Omental fat pad (tissue), 4 donors: ENCODE data around the gene ZBTB48. TPM values are rescaled to one million over a fixed set of nuclear protein-coding genes. Genes with fewer than 3 reads are reported as not detected.

ENCODE experiments used
- ATAC-seq: fragments of 150-250 bp; one replicate; pipeline ENCODE4 v1.9.1; 2016; ENCODE audit warnings: mild to moderate bottlenecking, moderate library complexity; ENCODE audit not compliant: low FRiP score
- DNase-seq: peaks from one replicate; pipeline ENCODE4 v3.0.0-alpha.2; 2019; ENCODE audit warnings: low spot score
- total RNA-seq, 4 donors: library from RNA; depleted of rRNA; stranded (reverse); fragments of >200 nt; gene quantifications; one replicate each; pipeline ENCODE4 v1.1.0, GENCODE V29; 2016
- TF ChIP-seq, protein P1 (sequence below), 3 donors: fragments of 450-650 bp; IDR thresholded peaks; one replicate each; pipeline ENCODE4 v1.5.1; 2016 to 2017; ENCODE audit warnings: antibody characterized with exemption in 3 of 3, mild to moderate bottlenecking in 3 of 3, moderate library complexity in 2 of 3

ZBTB48 gene
- total RNA-seq, 4 donors from 2014 or later = 9.9 to 19.2 (median 13.4) TPM

DNA sequence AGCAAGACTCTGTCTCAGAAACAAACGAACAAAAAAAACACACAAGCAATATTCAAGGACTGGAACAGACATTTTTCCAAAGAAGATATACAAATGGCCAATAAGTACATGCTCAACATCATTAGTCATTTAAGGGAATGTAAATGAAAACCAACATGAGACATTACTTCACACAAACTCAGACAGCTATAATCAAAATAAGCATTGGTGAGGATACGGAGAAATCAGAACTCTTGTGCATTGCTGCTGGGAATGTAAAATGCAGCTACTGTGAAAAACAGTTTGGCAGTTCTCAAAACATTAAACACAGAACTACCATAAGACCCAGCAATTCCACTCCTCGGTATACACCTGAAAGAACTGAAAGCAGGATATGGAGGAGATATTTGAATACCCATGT is 40.8 kb upstream of the ZBTB48 start:
- TF ChIP-seq, protein P1, sequence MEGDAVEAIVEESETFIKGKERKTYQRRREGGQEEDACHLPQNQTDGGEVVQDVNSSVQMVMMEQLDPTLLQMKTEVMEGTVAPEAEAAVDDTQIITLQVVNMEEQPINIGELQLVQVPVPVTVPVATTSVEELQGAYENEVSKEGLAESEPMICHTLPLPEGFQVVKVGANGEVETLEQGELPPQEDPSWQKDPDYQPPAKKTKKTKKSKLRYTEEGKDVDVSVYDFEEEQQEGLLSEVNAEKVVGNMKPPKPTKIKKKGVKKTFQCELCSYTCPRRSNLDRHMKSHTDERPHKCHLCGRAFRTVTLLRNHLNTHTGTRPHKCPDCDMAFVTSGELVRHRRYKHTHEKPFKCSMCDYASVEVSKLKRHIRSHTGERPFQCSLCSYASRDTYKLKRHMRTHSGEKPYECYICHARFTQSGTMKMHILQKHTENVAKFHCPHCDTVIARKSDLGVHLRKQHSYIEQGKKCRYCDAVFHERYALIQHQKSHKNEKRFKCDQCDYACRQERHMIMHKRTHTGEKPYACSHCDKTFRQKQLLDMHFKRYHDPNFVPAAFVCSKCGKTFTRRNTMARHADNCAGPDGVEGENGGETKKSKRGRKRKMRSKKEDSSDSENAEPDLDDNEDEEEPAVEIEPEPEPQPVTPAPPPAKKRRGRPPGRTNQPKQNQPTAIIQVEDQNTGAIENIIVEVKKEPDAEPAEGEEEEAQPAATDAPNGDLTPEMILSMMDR (IDR thresholded peaks at IDR 0.05) = no peak
- DNase-seq = no peak
- ATAC-seq = no peak

DNA sequence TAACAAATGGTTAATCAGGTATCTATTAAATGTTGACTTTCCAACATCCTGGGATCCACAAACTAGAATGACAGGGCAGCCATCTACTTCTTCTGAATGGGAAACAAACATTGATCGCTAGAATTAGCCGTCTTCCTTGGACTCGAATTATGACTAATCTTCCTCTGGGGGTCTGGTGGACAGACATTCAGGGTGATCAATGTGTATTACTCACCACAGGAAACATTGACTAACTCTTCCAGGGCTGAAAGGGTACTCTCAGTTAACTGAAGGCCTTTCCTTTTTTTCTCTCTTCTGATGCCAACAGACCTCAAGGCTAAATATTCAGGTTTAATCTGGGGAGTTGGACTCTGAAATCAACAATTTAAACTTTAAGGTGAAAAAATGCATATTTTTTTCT is 35.0 kb upstream of the ZBTB48 start:
- no peak for DNase-seq
- no peak for ATAC-seq
- TF ChIP-seq, protein P1 (IDR thresholded peaks at IDR 0.05) = no peak

DNA sequence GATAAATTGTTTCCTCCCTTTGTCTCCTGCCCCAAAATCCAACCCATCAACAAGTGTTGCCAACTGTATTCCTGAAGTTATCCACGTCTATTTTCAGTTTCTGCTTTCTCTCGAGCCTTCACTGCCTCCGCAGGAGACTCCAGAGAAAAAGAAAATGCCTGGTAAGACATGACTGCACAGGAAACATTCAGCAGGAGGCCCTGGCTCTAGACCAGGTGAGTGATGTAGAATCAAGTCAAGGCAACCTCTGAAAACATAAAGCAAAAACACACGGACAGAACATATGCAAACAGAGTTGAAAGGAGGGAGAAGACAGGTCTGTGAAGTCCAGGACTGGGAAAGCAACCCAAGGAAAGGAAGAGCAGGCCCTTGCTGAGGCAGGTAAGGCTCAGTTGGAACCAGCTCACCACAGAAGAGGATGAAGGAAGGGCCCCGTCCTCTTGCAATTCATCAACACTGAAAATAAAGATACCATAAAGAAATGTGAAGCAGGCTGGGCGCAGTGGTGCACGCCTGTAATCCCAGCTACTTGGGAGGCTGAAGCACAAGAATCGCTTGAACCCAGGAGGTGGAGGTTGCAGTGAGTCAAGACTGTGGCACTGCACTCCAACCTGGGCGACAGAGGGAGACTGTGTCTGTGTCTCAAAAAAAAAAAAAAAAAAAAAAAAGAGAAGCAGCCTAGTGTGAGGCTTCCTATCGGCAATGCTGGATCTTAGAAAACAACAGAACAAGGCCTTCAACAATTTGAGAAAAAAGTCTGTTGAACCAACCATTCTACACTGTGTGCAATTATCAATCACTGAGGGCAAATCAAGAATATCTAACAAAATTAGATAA is 34.3 kb upstream of the ZBTB48 start:
- TF ChIP-seq, protein P1 (IDR thresholded peaks at IDR 0.05) = no peak
- ATAC-seq = no peak
- no peak for DNase-seq

DNA sequence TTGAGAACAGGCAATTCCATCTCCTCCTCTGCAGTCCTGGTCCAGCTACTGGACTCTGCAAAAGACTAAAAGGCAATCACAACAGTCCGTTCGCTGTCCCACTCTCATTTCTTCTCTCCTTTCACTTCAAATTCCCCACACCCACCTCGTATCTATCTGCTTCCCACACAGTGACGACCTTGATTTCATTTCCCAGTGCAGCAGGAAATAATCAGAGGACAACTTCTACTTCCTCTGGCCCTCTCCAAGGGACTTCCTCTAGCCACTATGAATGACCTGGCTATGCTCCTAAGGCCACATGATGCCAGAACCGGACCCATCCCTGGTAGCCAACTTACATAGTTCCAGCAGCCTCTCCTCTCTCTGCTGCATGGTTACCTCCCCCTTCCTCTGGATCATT is 33.5 kb upstream of the ZBTB48 start:
- no peak for DNase-seq
- no peak for ATAC-seq
- TF ChIP-seq, protein P1 (IDR thresholded peaks at IDR 0.05) = no peak

DNA sequence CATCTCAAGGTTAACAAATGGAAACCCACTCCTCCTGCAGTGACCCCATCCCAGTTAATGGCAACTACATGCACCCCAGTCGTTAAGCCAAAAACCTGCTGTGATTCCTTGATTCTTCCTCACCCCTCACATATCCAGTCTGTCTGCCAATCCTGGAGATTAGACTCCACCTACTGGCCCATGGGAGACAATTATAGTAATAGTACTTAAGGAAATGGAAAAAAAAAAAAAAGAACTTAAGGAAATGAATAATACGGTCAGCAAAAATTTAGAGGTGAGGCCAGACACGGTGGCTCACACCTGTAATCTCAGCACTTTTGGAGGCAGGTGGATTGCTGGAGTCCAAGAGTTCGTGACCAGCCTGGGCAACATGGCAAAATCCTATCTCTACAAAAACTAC is 32.5 kb upstream of the ZBTB48 start:
- TF ChIP-seq, protein P1 (IDR thresholded peaks at IDR 0.05) = no peak
- ATAC-seq = no peak
- no peak for DNase-seq

DNA sequence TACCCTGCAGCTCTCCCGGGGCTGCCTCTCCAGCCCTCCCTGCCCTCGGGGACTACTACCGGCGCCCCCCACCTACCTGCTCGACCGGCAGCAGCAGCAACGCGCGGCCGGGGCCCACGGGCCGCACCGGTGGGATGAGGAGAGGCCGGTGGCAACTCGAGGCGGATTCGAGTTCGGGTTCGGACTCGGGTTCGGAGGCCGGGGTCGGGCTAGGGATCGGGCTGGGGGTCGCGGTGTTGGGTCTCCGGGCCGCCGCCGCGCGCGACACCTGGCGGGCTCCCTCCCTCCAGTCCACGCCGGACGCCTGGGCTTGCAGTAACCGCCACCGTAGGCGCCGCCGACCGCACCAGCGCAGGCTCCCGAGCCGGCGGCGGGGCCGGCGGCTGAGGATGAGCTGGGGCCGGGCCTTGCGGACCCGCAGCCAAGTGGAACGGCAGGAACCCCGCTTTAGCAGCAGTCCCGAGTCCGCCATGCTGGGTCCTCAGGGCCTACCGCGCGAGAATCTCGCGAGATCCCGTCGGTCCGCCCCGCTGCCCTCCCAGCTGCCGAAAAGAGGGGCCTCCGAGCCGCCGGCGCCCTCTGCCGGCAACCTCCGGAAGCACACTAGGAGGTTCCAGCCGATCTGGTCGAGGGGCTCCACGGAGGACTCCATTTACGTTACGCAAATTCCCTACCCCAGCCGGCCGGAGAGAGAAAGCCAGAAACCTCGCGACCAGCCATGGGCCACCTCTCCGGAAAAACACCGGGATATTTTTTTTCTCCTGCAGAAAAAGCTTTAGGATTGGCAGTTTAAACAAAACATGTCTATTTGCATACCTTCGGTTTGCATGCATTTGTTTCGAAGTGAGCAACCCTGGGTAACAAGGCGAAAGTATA is 25.5 kb upstream of the ZBTB48 start, which contains the start of gene NOL9:
Gene NOL9, minus strand, starts transcription at position 483 of the 876 bp plus-strand sequence. Its CDS starts 11 bp downstream, at position 472.
- peak; percentile 78 for DNase-seq
- ATAC-seq = peak; percentile 96
- TF ChIP-seq, protein P1 (IDR thresholded peaks at IDR 0.05) = peak in 2 of 3 donors; percentile 84 to 94
